Measurements from ENCODE around the gene SMARCE1. TPM values are rescaled to one million over a fixed set of nuclear protein-coding genes. Genes with fewer than 3 reads are reported as not detected.

Gene SMARCE1
- total RNA-seq, 2 donors from 2014 or later: 85.6 to 93.9 TPM

DNA sequence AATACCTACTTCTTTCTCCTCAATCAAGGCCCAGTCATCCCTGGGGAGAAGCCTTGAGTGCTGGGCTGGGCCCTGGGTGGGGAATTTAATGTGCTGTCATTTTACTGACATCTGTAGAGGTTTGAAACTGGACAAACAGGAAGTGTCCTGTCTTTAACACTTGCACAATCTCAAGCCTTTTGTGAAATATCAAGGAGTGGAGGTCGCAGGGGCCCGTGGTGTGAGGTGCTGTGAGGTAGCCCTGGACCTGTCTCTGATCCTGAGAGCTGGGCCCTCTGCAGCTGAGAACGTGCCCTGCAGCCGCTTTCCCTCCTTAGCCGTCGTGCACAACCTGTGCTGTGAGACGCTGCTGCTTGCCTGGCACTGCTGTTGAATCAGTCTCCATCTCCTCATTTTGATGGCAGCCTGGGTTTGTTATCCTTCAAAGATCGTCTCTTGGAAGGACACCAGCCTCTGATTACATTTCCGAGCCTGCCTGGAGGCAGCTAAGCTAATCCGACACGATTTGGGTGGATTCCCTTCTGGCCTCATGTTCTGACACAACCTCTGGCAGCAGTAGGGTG lies 29.9 kb downstream of the SMARCE1 start:
- Mint-ChIP-seq H3K9me3 (no peaks in the 10 kb centered on the region), H3K36me3 (no peaks in the 10 kb centered on the region), H3K27ac (no peak overlapping the region)
- ATAC-seq: no peak
- DNase-seq (ENCODE audit: low spot score in 2 of 2): no peak

DNA sequence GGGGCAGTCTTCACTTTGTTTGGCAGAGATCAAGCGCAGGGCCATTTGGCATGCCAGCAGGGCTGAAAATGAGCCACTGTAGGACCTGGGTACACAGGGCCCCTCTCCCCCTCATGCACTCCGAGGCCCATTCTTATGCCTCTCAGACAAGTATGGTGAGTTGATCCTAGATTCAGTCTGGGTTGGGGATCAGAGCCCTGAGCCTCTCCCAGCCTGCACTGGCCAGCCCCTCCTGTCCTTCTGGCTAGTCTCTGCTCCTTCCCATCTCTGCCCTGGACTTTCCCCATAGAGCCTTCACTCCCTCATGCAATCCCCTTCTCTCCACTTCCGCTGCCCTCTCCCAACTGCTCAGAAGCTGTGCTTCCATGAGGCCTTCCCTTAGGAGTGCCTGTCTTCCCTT lies 31.0 kb downstream of the SMARCE1 start:
- no peaks in the 10 kb centered on the region for H3K9me3 Mint-ChIP-seq
- no peaks in the 10 kb centered on the region for H3K36me3 Mint-ChIP-seq
- H3K27ac Mint-ChIP-seq: peak overlapping the region; percentile 12 to 68
- DNase-seq (ENCODE audit: low spot score in 2 of 2): no peak
- no peak for ATAC-seq

DNA sequence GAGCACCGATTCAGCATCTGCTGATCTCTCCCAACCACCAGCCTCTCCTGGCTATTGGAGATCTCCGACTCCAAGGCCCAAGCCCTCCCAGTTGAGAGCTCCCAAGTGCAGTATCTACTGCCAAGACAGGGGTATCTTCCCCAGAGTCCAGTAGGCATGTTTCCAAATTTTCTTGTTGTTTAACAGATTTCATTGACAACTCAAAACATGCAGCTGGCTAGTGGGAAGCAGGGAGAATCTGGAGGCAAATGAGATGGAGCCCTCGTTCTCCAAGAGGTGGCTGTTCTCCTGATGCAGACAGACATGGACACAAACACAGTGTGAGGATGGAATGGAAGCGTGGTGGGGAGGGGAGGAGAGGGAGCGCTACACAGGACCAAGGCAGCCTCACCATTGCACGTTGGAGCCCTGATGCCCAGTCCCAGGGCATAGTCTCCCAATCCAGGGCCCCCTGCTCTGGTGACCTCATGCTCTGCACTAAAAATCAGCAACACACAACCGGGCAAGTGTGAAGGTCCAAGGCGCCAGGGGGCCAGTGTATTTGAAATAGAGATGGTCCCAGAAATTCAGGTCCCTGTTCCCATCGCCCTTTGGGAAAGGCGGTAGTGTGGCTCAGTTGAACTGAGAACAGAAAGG lies 31.7 kb downstream of the SMARCE1 start:
- no peak for ATAC-seq
- H3K9me3 Mint-ChIP-seq: no peaks in the 10 kb centered on the region

DNA sequence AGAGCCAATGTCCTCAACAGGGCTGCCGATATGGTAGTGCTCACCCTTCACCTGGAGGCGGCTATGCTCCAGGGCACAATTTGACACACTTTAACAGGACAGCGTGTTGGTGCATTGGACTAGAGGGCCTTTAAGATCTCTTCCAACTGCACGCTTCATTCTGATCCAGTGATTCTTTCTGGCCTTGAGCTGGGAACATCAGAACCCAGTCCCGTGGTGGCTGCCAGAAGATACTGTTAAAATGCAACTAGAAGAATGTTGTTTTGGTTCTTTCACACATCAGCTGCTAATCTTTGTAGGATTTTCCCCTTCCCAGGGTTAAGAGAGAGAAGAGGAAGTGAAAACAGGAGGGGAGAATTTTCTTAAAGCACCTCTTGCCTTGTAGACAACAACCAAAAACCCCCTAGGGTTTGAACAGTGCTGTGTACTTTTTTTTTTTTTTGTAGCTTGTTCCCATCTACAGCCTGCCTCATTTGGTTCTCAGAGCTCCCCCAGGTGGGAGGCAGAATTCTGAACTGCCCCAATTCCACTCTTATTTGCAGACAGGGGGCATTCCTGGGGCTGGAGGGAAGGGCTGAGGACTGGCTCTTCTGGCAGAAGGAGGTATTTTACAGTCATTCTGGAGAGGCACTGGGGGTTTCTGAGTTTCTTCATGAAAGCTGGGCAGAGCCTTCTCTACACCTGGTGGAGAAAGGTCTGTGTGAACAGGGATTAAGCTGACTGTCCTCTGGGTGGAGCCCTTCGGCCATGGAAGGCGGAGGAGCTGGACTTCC lies 32.4 kb downstream of the SMARCE1 start:
- Mint-ChIP-seq H3K27ac (peak overlapping the region; percentile 78 to 89), H3K9me3 (no peaks in the 10 kb centered on the region), H3K36me3 (no peaks in the 10 kb centered on the region)
- no peak for DNase-seq (ENCODE audit: low spot score in 2 of 2)
- ATAC-seq: peak; percentile 31 to 33

More for the DNA sequence above, 31.7 kb downstream of the SMARCE1 start:
- no peaks in the 10 kb centered on the region for H3K36me3 Mint-ChIP-seq
- no peak for DNase-seq (ENCODE audit: low spot score in 2 of 2)
- peak overlapping the region; percentile 29 to 89 for H3K27ac Mint-ChIP-seq

DNA sequence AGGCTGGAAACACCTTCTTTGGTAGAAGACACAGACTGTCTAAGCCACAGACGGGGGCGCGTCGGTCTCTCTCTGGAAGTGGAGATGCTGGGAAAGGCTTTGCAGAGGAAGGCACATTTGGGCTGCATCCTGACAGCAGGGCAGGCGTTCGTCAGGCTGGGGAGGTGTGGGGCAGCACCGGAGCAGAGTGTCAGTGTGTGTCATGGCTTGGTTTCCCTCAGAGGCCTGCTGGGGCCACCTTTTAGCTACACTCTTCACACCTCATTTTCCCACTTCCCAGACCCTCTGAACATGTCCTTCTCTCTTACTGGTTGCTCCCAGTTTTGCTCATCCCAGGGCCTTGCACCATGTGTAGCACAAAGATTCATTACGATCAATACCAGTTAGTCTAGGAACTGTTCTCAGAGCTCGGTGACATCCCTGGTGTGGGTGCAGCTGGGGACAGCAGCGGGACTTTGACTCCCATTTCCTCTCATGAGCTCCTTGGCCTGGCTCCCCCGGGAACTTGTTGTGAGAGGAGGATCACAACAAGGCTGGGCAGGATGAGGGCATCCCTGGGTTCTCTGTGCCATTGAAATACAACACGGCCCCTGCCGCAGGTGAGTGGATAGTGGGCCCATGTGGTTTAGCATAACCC lies 33.1 kb downstream of the SMARCE1 start:
- Mint-ChIP-seq H3K27ac (peak overlapping the region; percentile 78 to 89), H3K36me3 (no peaks in the 10 kb centered on the region), H3K9me3 (no peaks in the 10 kb centered on the region)
- DNase-seq (ENCODE audit: low spot score in 2 of 2) (no peak), ATAC-seq (peak in 1 of 2 donors; percentile 63)

DNA sequence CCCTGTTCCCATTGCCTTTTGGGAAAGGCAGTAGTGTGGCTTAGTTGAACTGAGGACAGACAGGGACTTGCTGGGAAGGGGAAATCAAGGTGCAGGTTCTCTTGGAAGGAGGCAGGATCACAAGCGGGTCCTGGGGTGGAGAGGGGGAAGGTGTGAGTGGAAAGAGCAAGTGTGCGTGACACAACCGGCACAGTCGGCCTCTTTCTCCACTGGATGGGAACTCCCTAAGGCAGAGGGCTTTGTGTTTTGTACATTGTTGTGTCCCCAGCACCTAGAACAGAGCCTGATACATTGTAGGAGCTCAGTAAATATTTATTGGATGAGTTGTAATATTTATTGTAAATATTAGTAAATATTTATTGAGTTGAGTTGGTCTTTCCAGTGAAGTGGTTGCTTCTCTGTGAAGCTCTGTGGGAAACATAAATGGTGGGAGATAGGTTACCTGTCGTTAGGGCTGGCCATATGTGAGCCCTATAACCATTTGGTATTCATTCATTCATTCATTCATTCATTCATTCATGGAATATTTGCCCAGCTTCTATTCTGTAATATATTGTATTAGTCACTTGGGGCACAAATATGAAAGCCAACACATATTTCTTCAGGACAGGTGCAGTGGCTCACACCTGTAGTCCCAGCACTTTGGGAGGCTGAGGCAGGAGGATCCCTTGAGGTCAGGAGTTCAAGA lies 34.0 kb downstream of the SMARCE1 start:
- Mint-ChIP-seq H3K9me3 (no peaks in the 10 kb centered on the region), H3K36me3 (no peaks in the 10 kb centered on the region), H3K27ac (peak overlapping the region; percentile 91 to 92)
- ATAC-seq (no peak), DNase-seq (ENCODE audit: low spot score in 2 of 2) (no peak)

DNA sequence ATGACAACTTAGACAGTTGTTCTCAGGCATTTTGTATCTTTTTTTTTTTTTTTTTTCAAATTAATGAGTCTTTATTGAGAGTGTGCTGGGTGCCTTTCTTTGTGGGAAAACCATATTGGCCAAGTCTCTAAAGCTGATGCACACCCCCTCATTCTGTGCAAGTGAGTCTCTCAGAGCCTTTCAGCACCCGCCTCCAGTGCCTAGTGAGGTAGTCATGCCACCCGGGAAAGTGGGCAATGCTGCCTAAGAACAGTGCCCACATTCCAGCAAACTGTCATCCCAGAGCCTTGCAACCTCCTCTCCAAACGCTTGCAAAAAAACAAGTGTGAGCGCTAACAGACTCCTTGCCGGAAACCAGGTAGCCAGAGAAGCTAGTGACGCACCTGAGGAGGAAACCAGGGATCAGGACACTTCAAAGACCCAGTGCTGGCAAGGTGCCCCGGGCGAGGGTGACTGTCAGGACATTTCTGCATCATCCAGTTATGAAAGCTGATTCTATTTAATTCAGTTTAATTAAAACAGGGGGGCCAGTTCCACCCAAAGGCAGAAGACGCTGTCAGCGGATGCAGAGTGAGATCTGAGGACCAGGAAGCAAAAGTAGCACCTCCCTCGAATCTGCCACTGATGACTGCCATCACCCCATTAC lies 34.9 kb downstream of the SMARCE1 start:
- no peaks in the 10 kb centered on the region for H3K36me3 Mint-ChIP-seq
- no peaks in the 10 kb centered on the region for H3K9me3 Mint-ChIP-seq
- H3K27ac Mint-ChIP-seq: peak overlapping the region; percentile 91 to 92
- DNase-seq (ENCODE audit: low spot score in 2 of 2) (peak in 1 of 2 donors; percentile 76), ATAC-seq (peak; percentile 6 to 28)

DNA sequence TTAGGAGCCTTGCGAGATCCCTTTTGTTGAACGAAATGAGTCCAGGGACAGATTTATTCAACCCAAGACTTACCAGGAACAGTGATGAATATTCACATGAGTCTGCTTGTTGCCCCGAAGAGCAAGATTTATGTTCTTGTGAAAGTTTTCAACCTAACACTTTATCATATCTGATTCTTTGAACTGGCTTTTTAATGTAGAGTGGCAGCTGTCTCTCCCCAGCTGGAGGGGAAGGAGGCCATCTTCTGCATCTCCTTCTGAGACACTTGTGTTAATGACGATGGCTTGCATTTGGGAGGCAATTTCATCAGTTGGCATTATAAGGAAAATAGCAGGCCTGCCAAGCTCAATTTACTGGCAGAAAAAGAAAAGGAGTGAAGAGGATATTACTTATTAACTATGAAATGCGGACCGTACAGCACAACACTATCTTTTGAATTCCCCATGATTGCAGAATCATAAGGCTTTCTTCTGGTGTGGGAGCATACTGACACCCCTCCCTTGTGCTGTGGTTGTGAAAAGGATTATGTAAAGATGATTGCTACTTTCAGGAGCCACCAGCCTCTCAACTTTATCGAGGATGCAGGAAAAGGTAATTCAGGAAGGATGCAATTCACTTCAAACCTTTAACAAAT lies 35.7 kb downstream of the SMARCE1 start:
- H3K27ac Mint-ChIP-seq: peak overlapping the region; percentile 78 to 91
- ATAC-seq (no peak), DNase-seq (ENCODE audit: low spot score in 2 of 2) (no peak)
- no peaks in the 10 kb centered on the region for H3K9me3 Mint-ChIP-seq
- no peaks in the 10 kb centered on the region for H3K36me3 Mint-ChIP-seq

DNA sequence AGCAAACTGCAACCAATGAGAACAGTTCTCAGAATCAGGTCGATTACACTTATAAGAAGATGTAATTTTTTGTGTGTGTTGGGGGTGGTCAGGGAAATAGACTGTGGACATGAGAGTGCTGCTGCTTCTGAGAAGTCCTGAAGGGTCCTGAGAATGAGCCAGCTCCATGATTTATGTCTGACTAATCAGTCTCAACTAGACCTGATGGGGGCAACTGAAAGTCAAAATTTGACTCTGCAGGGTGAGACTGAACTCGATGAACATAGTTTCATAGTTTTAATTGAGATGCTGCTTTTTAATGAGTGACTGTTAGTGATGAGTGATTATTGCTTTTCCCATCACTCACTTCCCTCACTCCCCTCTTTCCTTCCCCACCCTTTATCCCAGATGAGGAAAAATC lies 37.3 kb downstream of the SMARCE1 start:
- ATAC-seq: peak; percentile 31 to 42
- no peak for DNase-seq (ENCODE audit: low spot score in 2 of 2)

DNA sequence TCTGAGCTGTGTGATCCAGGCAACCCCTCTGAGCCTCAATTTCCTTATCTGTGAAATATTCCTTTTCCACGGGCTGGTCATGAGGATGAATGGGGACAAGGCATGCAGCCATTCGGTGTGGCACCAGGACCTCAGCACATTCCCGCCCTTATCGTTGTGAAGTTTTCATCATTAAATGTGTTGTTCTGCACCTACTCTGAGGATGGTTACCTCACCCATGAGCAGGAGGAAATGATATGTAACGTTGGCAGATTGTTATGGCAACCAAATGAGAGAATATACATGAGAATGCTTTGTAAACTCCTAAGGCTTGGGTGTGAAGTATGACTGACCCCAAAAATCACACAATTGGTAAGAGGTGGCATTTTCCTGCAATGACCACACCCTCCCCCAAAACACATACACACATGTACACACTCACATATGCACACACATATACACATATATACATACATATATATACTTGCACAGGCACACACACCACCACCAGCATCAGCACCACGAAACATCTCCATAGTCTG lies 39.5 kb downstream of the SMARCE1 start:
- DNase-seq (ENCODE audit: low spot score in 2 of 2): no peak
- no peaks in the 10 kb centered on the region for H3K36me3 Mint-ChIP-seq
- peak; percentile 51 to 75 for ATAC-seq
- peak overlapping the region; percentile 91 to 94 for H3K27ac Mint-ChIP-seq
- no peaks in the 10 kb centered on the region for H3K9me3 Mint-ChIP-seq

More for the DNA sequence above, 37.3 kb downstream of the SMARCE1 start:
- Mint-ChIP-seq H3K36me3 (no peaks in the 10 kb centered on the region), H3K9me3 (no peaks in the 10 kb centered on the region), H3K27ac (peak overlapping the region; percentile 39 to 91)

DNA sequence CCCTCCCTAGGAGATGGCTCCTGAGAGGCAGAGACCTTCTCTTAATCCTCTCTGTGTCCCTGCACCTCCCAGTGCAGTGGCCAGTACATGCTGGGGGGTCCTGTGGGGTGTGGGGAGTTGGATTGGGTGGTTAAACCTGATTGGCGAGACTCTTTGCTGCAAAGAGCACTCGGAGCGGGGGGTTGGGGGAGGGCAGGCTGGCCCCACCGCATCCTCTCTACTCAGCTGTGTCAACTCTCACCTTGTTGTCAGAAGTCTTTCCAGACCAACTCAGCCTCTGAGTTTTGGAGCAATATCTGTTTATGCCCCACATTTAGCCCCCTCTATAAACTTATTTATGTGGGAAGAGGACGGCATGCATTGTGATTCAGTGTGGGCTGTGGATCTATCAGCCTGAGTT lies 40.0 kb downstream of the SMARCE1 start:
- peak; percentile 1 to 27 for ATAC-seq
- DNase-seq (ENCODE audit: low spot score in 2 of 2): peak in 1 of 2 donors; percentile 60
- Mint-ChIP-seq H3K9me3 (no peaks in the 10 kb centered on the region), H3K27ac (peak overlapping the region; percentile 91 to 94), H3K36me3 (no peaks in the 10 kb centered on the region)

DNA sequence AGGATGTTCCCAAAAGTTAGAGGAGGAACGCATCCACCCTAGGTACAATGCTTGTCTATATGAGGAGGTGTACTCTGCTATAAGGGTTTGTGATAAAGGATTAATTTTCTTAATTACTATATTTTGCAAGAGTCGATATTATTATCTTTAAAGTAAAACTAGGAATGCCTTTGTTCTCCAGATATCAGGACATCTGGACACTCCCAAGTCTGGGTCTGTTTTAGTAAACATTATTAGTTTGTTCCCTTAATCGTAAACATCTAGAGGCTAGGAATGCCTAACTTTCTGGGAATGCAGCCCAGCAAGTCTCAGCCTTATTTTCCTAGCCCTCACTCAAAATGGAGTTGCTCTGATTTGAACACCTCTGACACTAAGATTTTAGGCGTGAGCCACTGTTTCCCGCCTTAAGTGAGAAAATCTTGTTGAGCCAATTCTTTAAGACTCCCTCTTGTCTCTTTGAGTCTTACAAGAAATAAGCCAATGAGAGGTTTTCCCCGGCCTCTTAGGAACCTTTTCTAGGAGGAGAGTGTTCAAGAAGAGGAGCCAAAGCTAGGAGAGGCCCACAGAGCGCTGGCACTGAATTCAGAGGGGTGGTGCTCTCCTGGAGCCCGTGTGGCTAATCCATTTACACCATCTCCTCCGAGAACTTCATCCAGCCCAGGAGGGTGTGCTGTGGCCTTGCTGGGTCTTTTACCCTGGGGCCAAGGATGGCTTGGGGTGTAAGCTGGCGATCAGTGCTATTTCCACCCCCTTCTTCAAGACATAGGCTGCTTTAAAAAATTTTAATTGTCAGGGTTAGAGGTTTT lies 40.9 kb downstream of the SMARCE1 start:
- ATAC-seq (no peak), DNase-seq (ENCODE audit: low spot score in 2 of 2) (no peak)
- peak overlapping the region; percentile 94 to 98 for H3K27ac Mint-ChIP-seq
- H3K9me3 Mint-ChIP-seq: no peaks in the 10 kb centered on the region
- no peaks in the 10 kb centered on the region for H3K36me3 Mint-ChIP-seq

DNA sequence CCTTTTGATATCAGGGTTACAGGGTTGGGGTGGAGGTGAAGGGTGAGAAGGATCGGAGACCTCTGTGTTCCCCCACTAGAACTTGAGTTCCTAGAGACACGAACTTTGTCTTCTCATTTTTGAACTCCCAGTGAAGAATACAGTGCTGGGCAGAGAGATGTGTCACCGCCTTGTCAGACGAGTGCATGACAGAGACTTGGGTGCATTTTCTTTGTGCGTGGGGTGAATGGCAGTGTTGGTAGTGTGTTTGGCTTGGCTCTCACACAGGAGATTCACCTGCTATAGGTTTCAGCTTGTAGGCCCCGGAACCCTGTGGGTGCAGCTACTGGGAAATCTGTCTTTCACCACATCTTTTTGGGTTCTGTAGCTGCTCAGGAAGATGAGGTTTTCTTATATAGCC lies 42.3 kb downstream of the SMARCE1 start:
- H3K27ac Mint-ChIP-seq: peak overlapping the region; percentile 95 to 98
- H3K9me3 Mint-ChIP-seq: no peaks in the 10 kb centered on the region
- H3K36me3 Mint-ChIP-seq: peaks cover 0 to 6% of the 10 kb centered on the region in 2 donors
- ATAC-seq: peak; percentile 64
- peak; percentile 64 to 77 for DNase-seq (ENCODE audit: low spot score in 2 of 2)

DNA sequence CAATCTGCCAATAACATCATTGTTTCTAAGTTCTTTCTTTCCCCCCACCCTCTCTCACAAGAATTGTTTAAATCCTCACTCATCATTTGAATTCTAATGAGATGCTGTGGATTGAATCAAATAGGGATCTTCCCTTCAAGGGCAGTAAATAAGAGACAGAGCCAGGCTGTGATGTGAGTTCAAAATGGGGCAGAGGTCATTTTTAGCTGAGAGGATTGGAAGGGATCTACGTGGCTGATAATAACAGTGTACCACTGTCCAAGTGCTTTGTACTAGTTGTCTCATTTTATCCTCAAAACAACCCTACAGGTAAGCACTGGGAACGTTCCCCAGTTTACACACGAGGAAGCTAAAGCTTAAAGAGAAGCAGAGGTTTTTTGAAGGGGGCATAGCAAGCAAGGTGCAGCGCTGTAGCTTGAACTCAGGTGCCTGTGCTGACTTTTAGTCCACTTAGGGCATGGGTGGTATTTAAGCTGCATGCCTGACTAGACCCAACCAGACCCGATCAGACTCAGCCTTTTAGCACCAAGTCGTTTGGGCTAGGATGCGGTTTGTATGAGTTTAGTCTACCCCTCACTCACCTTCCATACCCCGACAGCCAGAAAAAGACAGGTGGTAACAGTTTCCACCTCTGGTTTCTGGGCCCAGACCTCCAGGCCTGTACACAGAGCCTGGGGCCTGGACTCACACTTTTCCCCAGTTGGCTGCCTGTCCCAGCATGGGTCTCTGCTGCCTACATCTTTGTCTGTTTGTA lies 43.1 kb downstream of the SMARCE1 start:
- Mint-ChIP-seq H3K9me3 (no peaks in the 10 kb centered on the region), H3K27ac (peak overlapping the region; percentile 95 to 98), H3K36me3 (peaks cover 0 to 6% of the 10 kb centered on the region in 2 donors)
- no peak for ATAC-seq
- no peak for DNase-seq (ENCODE audit: low spot score in 2 of 2)

Measured in activated naive CD4-positive, alpha-beta T cell treated with anti-CD3 and anti-CD28 coated beads, Interleukin-2, amount 50 U/mL, for 72 hours (primary cell).